K562 (cell line): ENCODE data around the gene IREB2. TPM values are rescaled to one million over a fixed set of nuclear protein-coding genes. Genes with fewer than 3 reads are reported as not detected.

ENCODE experiments used
- ESRRA ChIP-seq: fragments of 450-650 bp; IDR thresholded peaks from 2 replicates; pipeline ENCODE4 v1.6.1; 2014; ENCODE audit warnings: low read depth, mild to moderate bottlenecking, moderate library complexity, borderline replicate concordance
- HMG20A ChIP-seq: fragments of 450-650 bp; formaldehyde crosslinking; conservative IDR thresholded peaks from 2 replicates; pipeline ENCODE4 v1.4.0; 2020; ENCODE audit warnings: mild to moderate bottlenecking, mixed read lengths
- HMGN3 ChIP-seq: IDR thresholded peaks from 2 replicates; pipeline ENCODE4 v1.6.1; 2011; ENCODE audit warnings: borderline replicate concordance, low read depth, mild to moderate bottlenecking, mixed read lengths, low read length; ENCODE audit not compliant: insufficient read length; ENCODE audit errors: extremely low read depth
- RAD21 ChIP-seq, 2 experiments: fragments of 250-450 bp in 1 of 2; fragments of 450-650 bp in 1 of 2; sonication (Bioruptor Pico) in 1 of 2; formaldehyde crosslinking in 1 of 2; IDR thresholded peaks in 1 of 2; conservative IDR thresholded peaks in 1 of 2; 2 replicates each; pipeline versions ENCODE4 v1.4.0 to v1.8.0; 2020 to 2022; ENCODE audit warnings: mild to moderate bottlenecking in 2 of 2, moderate library complexity in 1 of 2
- REST ChIP-seq, 2 experiments: fragments of 450-650 bp; formaldehyde crosslinking in 1 of 2; IDR thresholded peaks; 2 replicates each; pipeline versions ENCODE4 v1.4.0 to v1.6.1; 2014 to 2020; ENCODE audit warnings: mild to moderate bottlenecking in 2 of 2, borderline replicate concordance in 1 of 2, low read depth in 1 of 2
- polyA plus RNA-seq, 8 experiments: library from polyadenylated mRNA; depleted of rRNA in 4 of 8; stranded (reverse) in 5 of 8; unstranded in 3 of 8; fragments of >200 nt; fragmentation: Nextera tagmentation in 2 of 8; fragmentation: Illumina TruSeq in 1 of 8; extraction: Ambion mirVana in 2 of 8; extraction: Trizol in 1 of 8; gene quantifications; 2 replicates each; pipeline versions ENCODE4 v1.2.1 to v1.2.3, GENCODE V29; 2011 to 2014; ENCODE audit warnings: inconsistent platforms in 1 of 8, missing spikeins in 1 of 8
- total RNA-seq, 7 experiments: library from RNA; depleted of rRNA in 6 of 7; stranded (reverse); fragments of >200 nt in 6 of 7; fragmentation: Illumina TruSeq in 2 of 7; extraction: Trizol in 2 of 7; gene quantifications; 2 replicates each; pipeline versions ENCODE4 v1.2.1 to v1.2.3, GENCODE V29; 2011 to 2021; ENCODE audit warnings: low replicate concordance in 1 of 7

Gene IREB2
- total and polyA plus RNA-seq, 9 of the 15 experiments (the other 6 are each of a cell fraction or from before 2014, with no cell fraction given): 16.8 to 61.7 (median 34.0) TPM

DNA sequence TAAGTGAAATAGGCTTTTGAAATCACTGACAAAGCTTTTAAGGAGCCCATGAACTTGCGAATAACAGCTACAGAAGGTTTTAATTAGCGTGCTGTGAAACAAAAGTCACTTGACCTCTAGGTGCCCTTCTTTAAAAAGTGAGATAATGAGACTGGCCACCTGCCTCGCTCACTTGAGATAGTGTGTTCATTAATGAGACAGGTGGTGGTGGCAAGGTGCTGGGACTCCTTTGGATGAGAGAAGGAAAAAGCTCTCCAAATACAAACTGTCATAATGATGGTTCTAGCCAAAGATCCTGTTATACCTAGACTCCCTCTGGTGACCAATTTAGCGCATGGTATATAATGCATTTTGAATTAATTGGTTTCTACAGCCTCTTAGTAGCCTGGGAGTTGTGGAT, 22.7 kb upstream of the IREB2 start (continued):
- peak; percentile 34; the same call in 1 of the 2 replicates for TF ChIP-seq REST (IDR thresholded peaks at IDR 0.05; ENCODE audit: borderline replicate concordance)
- TF ChIP-seq REST (CRISPR knock-in tag; IDR thresholded peaks at IDR 0.05; ENCODE audit: low read depth): no peak
- peak; percentile 54; the same call in 1 of the 2 replicates for TF ChIP-seq ESRRA
- no peak for TF ChIP-seq HMGN3
- peak in 1 of 2 experiments; percentile 61; a peak in 2 of 4 replicates for TF ChIP-seq RAD21 (CRISPR knock-in tag; conservative IDR thresholded peaks at IDR 0.05 in 1 of 2, IDR thresholded peaks at IDR 0.05 in 1 of 2)
- no peak for TF ChIP-seq HMG20A (CRISPR knock-in tag)
